Measurements from ENCODE around the gene SAMD7.
A peak's percentile ranks its signal among the peaks of the same experiment; 100 is the strongest.

SAMD7 gene

GRCh38 chr3:169911272-169911671 is at the start of gene SAMD7:
Gene SAMD7, plus strand, starts transcription at chr3:169911572. Its CDS starts 7,927 bp downstream, at chr3:169919499.
- no peak for DNase-seq (ENCODE audit: low read depth in 2 of 2)

GRCh38 chr3:169861871-169862270 is 49.5 kb upstream of the SAMD7 start:
- no peak for DNase-seq (ENCODE audit: low read depth in 2 of 2)

- DNase-seq (ENCODE audit: low read depth in 2 of 2): peak; percentile 19 to 31
Observed at GRCh38 chr3:169863458-169863899, 47.9 kb upstream of the SAMD7 start.

- no peak for DNase-seq (ENCODE audit: low read depth in 2 of 2)
Observed at GRCh38 chr3:169864270-169864669, 47.1 kb upstream of the SAMD7 start.

- DNase-seq (ENCODE audit: low read depth in 2 of 2): peak; percentile 7 to 18
Observed at GRCh38 chr3:169865176-169865767, 46.1 kb upstream of the SAMD7 start.

- no peak for DNase-seq (ENCODE audit: low read depth in 2 of 2)
Observed at GRCh38 chr3:169867584-169868210, 43.7 kb upstream of the SAMD7 start.

- no peak for DNase-seq (ENCODE audit: low read depth in 2 of 2)
Observed at GRCh38 chr3:169868369-169868768, 43.0 kb upstream of the SAMD7 start.

GRCh38 chr3:169869484-169870220 is 41.7 kb upstream of the SAMD7 start, which contains the start of gene LRRC31:
Gene LRRC31, minus strand, starts transcription at chr3:169869935. Its CDS starts 128 bp downstream, at chr3:169869807.
- no peak for DNase-seq (ENCODE audit: low read depth in 2 of 2)

GRCh38 chr3:169871129-169871886 is 40.1 kb upstream of the SAMD7 start:
- DNase-seq (ENCODE audit: low read depth in 2 of 2): no peak

- no peak for DNase-seq (ENCODE audit: low read depth in 2 of 2)
Observed at GRCh38 chr3:169879013-169879557, 32.3 kb upstream of the SAMD7 start.

- no peak for DNase-seq (ENCODE audit: low read depth in 2 of 2)
Observed at GRCh38 chr3:169879845-169880575, 31.4 kb upstream of the SAMD7 start.

GRCh38 chr3:169880576-169881250 is 30.7 kb upstream of the SAMD7 start:
- no peak for DNase-seq (ENCODE audit: low read depth in 2 of 2)

GRCh38 chr3:169886671-169887070 is 24.7 kb upstream of the SAMD7 start:
- no peak for DNase-seq (ENCODE audit: low read depth in 2 of 2)

GRCh38 chr3:169891886-169892285 is 19.5 kb upstream of the SAMD7 start:
- DNase-seq (ENCODE audit: low read depth in 2 of 2): no peak

- DNase-seq (ENCODE audit: low read depth in 2 of 2): no peak
Observed at GRCh38 chr3:169894110-169894509, 17.3 kb upstream of the SAMD7 start.

- DNase-seq (ENCODE audit: low read depth in 2 of 2): no peak
Observed at GRCh38 chr3:169895072-169895471, 16.3 kb upstream of the SAMD7 start.

GRCh38 chr3:169897284-169897683 is 14.1 kb upstream of the SAMD7 start:
- no peak for DNase-seq (ENCODE audit: low read depth in 2 of 2)

GRCh38 chr3:169901453-169901852 is 9.9 kb upstream of the SAMD7 start:
- DNase-seq (ENCODE audit: low read depth in 2 of 2): no peak

- DNase-seq (ENCODE audit: low read depth in 2 of 2): no peak
Observed at GRCh38 chr3:169905404-169905803, 6.0 kb upstream of the SAMD7 start.

- no peak for DNase-seq (ENCODE audit: low read depth in 2 of 2)
Observed at GRCh38 chr3:169907476-169907875, 3.9 kb upstream of the SAMD7 start.

GRCh38 chr3:169907944-169908343 is 3.4 kb upstream of the SAMD7 start:
- no peak for DNase-seq (ENCODE audit: low read depth in 2 of 2)
